NCI-H2171 (cell line): ENCODE data around the gene CST8.

Experiments used
- DNase-seq: peaks from one replicate; lab custom pipeline; 2025; lab: John Stamatoyannopoulos, UW

Gene CST8

GRCh38 chr20:23524146-23524545 is 33.2 kb downstream of the CST8 start:
- no peak for DNase-seq

GRCh38 chr20:23526850-23527249 is 35.9 kb downstream of the CST8 start:
- no peak for DNase-seq

GRCh38 chr20:23528867-23529431 is 38.0 kb downstream of the CST8 start:
- no peak for DNase-seq

GRCh38 chr20:23530937-23531567 is 40.1 kb downstream of the CST8 start:
- DNase-seq, result no peak

- DNase-seq, result no peak
Observed at GRCh38 chr20:23532533-23532932, 41.6 kb downstream of the CST8 start.

DNA sequence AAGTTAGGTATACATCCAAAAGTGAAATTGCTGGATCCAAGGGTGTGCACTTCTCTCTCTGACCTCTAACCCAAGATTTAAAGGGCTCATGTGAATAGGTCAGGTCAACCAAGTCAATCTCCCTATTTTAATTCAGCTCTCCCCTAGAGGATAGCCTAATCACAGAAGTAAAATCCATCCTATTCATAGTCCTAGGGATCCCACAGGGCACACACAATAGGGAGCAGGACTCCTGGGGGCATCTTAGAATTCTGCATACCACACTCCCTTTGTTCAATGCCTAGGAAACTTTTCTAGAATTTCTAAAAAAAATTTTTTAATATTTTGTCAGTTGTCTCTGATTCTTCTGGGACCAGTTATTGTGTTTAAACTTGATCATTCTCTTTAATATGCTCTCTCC is 42.2 kb downstream of the CST8 start:
- no peak for DNase-seq

DNA sequence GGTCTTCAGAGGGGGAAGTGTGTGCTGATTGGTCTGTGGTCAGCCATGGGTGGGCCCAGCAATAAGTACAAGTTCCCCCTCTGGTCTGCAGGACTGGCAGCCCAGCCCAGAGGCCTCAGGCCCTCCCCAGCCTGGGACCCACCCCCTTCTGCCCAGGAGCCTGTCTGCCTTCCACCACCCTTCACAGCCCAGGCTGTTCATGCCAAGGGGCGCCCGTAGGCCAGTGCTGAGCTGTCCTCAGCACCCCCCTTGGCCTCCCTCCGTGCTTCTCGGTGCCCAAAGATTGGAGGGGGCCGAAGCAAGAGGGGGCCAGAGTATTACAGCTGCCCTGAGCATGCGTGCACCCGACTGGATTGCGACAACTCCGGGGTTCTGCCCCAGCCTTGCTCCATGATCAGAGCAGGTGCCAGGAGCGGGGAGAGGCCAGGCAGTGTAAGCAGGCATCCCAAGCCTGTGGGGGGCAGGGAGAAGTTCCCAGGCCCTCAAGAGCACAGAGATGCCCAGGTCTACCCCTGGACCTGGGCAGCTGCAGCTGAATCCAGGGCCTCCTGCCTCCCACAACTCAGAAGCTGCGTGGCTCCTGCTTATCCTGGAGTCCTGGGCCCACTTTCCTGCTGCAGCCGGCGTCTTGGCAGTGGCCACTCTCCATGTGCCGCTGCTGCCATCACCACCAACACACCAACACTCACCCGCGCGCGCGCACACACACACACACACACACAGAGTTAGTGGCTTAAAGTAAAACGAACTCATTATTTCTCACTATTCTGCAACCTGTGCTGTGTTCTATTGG is 44.1 kb downstream of the CST8 start:
- DNase-seq, result no peak

GRCh38 chr20:23536328-23536974 is 45.5 kb downstream of the CST8 start:
- no peak for DNase-seq

DNA sequence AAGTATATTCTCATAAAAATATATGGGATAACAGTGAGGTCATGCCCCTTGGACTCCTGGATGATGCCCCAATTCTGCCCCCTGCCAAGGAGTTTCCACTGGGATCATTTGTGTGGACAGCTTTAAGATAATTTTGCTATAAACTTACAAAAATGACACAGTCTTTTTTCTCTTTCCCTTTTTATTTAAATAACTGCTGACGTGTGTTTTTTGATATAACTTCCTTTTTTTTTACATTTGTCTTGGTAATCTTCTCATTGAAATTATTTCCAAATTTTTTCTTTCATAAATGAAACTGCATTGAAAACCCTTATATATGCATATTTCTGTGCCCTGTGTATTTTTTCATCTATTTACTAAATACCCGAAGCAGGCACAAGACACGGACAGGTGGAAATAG is 46.1 kb downstream of the CST8 start:
- DNase-seq, result no peak

- no peak for DNase-seq
Observed at GRCh38 chr20:23540624-23541023, 49.7 kb downstream of the CST8 start.

- no peak for DNase-seq
Observed at GRCh38 chr20:23541330-23541729, 50.4 kb downstream of the CST8 start.

DNA sequence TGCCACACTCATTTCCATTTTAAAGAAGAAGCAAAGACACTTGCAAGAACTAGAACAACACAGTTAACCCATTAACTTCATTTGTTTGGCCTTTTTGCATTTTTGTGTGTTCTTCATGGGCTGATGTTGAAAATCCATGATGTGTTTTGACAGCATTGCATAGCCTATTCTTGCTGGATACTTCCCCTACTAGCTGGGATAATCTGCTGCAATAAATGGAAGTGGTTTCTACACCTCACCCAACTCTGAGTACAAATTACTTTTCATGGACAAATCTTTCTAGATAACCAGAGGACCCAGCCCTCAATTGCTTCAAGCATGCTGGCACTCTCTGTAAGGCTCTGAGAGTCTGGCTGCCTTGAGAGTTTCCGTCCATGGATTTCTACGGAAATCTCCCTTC is 50.9 kb downstream of the CST8 start:
- no peak for DNase-seq

DNA sequence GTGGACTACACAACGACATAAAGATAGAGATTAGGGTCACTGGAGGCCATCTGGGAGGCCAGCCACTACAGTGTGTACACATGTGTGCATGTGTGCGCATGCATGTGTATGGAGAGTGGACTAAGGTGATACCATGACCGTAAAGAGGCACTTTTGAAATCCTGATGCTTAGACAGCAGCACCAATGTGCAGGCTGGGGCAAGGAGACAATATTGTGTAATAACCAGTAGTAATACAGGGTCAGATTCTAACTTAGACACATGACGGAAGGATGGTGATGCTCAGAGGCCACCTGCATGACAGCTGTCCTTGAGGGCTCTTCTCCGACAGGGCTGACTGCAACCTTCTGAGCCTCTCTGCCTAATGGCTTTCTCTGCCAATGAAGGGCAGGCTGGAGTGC is 51.9 kb downstream of the CST8 start:
- no peak for DNase-seq

DNA sequence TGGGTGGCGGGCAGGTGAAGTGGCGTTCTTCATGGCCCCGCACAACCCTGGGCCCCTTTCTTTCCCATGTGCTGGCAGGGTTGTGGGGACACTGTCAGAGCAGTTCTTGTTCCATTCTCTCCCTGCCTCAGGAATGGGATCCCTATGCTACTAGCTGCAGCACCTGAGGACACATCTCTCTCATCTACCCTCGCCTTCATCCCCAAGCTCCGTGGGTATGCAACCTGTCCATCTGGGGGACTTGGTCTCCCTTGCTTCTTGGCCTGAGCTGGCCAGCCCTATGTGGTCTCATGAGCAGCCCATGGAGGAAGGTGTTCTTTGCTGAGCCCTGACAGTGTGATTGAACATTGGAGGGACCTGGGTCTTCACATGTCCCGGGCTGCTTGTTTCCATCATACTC is 53.2 kb downstream of the CST8 start:
- DNase-seq, result no peak
